OCI-LY3 (cell line): ENCODE data around the gene FNDC11.
"Not testable (repeated sequence)": the region's sequence is repeated elsewhere in the genome, so short reads cannot be mapped to it uniquely, and the experiment has no call there.

Source experiments
- H2AFZ ChIP-seq: fragments of 200-600, 300-600 bp; shearing (Covaris generic); 2 replicates; pipeline ENCODE4 v1.6.0; 2014; ENCODE audit warnings: antibody characterized with exemption, low read depth, low read length
- H3K27ac ChIP-seq: fragments of 200-600, 300-600 bp; sonication (generic); 2 replicates; pipeline ENCODE4 v1.5.1; 2014; ENCODE audit warnings: mild to moderate bottlenecking, low read length, moderate library complexity, mixed read lengths
- H3K27me3 ChIP-seq: fragments of 200-600, 300-600 bp; sonication (generic); 2 replicates; pipeline ENCODE4 v1.6.1; 2014; ENCODE audit warnings: low read depth, low read length, mixed read lengths
- H3K36me3 ChIP-seq: fragments of 200-600, 300-600 bp; sonication (generic); replicated peaks from 2 replicates; pipeline ENCODE3; 2014; ENCODE audit warnings: low read depth, low read length, mixed read lengths
- H3K4me1 ChIP-seq: fragments of 300-600, 200-600 bp; sonication (generic); 2 replicates; pipeline ENCODE4 v1.6.1; 2014; ENCODE audit warnings: low read length, mixed read lengths
- H3K4me2 ChIP-seq: fragments of 200-600, 300-600 bp; sonication (generic); 2 replicates; pipeline ENCODE4 v1.6.1; 2014; ENCODE audit warnings: low read length, mixed read lengths
- H3K4me3 ChIP-seq: fragments of 300-600, 200-600 bp; sonication (generic); 2 replicates; pipeline ENCODE4 v1.5.1; 2014; ENCODE audit warnings: antibody characterized with exemption, mild to moderate bottlenecking, low read length, moderate library complexity
- H3K79me2 ChIP-seq: fragments of 300-600, 200-600 bp; shearing (Covaris generic); 2 replicates; pipeline ENCODE4 v1.6.1; 2014; ENCODE audit warnings: mild to moderate bottlenecking, low read length, mixed read lengths
- H3K9ac ChIP-seq: fragments of 300-600, 200-600 bp; shearing (Covaris generic); 2 replicates; pipeline ENCODE4 v1.6.0; 2014; ENCODE audit warnings: mild to moderate bottlenecking, low read length, moderate library complexity
- H3K9me3 ChIP-seq: fragments of 200-600, 300-600 bp; shearing (Covaris generic); 2 replicates; pipeline ENCODE4 v1.6.1; 2014; ENCODE audit warnings: low read length, mixed read lengths; ENCODE audit not compliant: insufficient read depth
- H4K20me1 ChIP-seq: fragments of 200-600, 300-600 bp; sonication (generic); 2 replicates; pipeline ENCODE4 v1.6.1; 2016; ENCODE audit warnings: low read length, mixed read lengths; ENCODE audit not compliant: insufficient read depth
- CTCF ChIP-seq: fragments of 200-600, 300-600 bp; sonication (generic); IDR thresholded peaks from 2 replicates; pipeline ENCODE4 v1.5.1; 2014; ENCODE audit warnings: antibody characterized with exemption, low read length, low read depth
- EZH2phosphoT487 ChIP-seq: fragments of 200-600 bp; shearing (Covaris generic); IDR thresholded peaks from 2 replicates; pipeline ENCODE4 v1.6.1; 2018; ENCODE audit warnings: antibody characterized with exemption, mixed run types, low read depth

Gene FNDC11

GRCh38 chr20:63598479-63599395 lies 44.8 kb downstream of the FNDC11 start:
- TF ChIP-seq EZH2phosphoT487 (no peak), CTCF (no peak)
- no peak overlapping the region for H3K9ac ChIP-seq
- no peaks in the 10 kb centered on the region for H3K79me2 ChIP-seq
- H3K9me3 ChIP-seq, result no peaks in the 10 kb centered on the region
- H3K36me3 ChIP-seq, result peaks cover 18% of the 10 kb centered on the region
- H3K4me2 ChIP-seq, result no peak overlapping the region
- H3K4me1 ChIP-seq, result peaks cover 9% of the 10 kb centered on the region
- H3K27ac ChIP-seq, result no peak overlapping the region
- no peaks in the 10 kb centered on the region for H4K20me1 ChIP-seq
- no peak overlapping the region for H2AFZ ChIP-seq
- no peak overlapping the region for H3K4me3 ChIP-seq
- H3K27me3 ChIP-seq, result no peaks in the 10 kb centered on the region

DNA sequence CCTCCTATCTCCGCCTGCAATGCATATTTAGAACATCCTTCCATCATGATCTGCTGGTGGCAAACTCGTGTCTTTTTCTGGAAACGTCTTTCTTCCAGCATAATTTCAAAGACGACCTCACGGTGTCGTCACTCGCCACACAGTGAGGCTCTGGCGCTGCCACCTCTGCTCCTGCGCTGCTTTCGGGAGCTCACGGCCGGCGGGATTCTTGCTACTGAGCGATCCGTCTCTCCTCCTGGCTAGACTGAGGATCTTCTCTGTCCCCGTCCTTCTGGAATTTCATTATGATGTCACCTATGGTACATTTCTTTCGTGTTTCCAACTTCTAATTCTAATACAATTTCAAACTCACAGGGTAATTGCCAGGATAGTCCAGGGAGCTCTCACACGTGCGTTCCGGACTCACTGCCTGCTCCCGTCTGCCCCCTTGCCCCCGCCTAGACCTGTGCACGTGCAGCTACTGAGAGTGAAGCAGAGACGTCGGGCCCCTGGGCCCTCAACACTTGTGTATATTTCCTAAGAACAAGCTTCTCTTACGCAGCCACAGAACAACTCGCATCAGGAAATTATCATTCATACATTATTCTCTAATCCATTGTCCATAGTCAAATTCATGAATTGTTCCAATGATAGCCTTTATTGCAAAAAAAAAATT lies 45.6 kb downstream of the FNDC11 start:
- peaks cover 9% of the 10 kb centered on the region for H3K4me1 ChIP-seq
- H4K20me1 ChIP-seq, result no peaks in the 10 kb centered on the region
- no peak overlapping the region for H2AFZ ChIP-seq
- H3K4me2 ChIP-seq, result no peak overlapping the region
- H3K36me3 ChIP-seq, result peaks cover 18% of the 10 kb centered on the region
- H3K9ac ChIP-seq, result no peak overlapping the region
- H3K9me3 ChIP-seq, result no peaks in the 10 kb centered on the region
- no peak overlapping the region for H3K4me3 ChIP-seq
- no peak overlapping the region for H3K27ac ChIP-seq
- no peaks in the 10 kb centered on the region for H3K27me3 ChIP-seq
- TF ChIP-seq EZH2phosphoT487, result no peak
- TF ChIP-seq CTCF, result no peak
- no peaks in the 10 kb centered on the region for H3K79me2 ChIP-seq

GRCh38 chr20:63601679-63602078 lies 47.7 kb downstream of the FNDC11 start:
- not testable (repeated sequence) for H3K4me2 ChIP-seq, H3K9ac ChIP-seq, H3K4me1 ChIP-seq, H3K27me3 ChIP-seq, H3K79me2 ChIP-seq, H3K9me3 ChIP-seq, H3K4me3 ChIP-seq, H4K20me1 ChIP-seq, H2AFZ ChIP-seq, H3K27ac ChIP-seq
- peaks cover 18% of the 10 kb centered on the region for H3K36me3 ChIP-seq

DNA sequence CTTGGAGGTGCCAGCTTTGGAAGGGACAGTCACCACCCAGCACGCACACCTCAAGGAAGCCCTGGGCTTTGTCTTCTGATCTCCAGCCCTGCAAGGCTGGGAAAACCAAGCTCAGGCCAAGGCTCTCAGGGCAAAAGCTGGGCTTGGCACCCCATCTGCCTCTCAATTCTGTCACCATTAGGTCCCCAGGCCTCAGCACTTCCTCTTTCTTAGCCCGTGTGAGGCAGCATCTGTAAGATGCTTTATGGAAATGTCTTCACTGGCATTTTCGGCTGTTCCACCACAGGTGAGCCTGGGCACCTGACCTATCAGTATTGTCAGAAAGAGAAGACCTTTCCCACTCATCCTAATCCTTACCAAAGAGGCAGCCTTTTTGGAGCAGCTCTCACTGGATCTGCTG lies 48.4 kb downstream of the FNDC11 start:
- no peak overlapping the region for H3K4me2 ChIP-seq
- H3K4me1 ChIP-seq, result peaks cover 9% of the 10 kb centered on the region
- H3K27ac ChIP-seq, result no peak overlapping the region
- no peaks in the 10 kb centered on the region for H3K9me3 ChIP-seq
- peaks cover 3% of the 10 kb centered on the region; the same call in 1 of the 2 replicates for H3K79me2 ChIP-seq
- TF ChIP-seq EZH2phosphoT487 (no peak), CTCF (no peak)
- H4K20me1 ChIP-seq, result no peaks in the 10 kb centered on the region
- peaks cover 18% of the 10 kb centered on the region for H3K36me3 ChIP-seq
- H3K27me3 ChIP-seq, result no peaks in the 10 kb centered on the region
- no peak overlapping the region for H2AFZ ChIP-seq
- no peak overlapping the region for H3K9ac ChIP-seq
- H3K4me3 ChIP-seq, result no peak overlapping the region
